ENCODE data around the gene OR10W1.

OR10W1 gene

DNA sequence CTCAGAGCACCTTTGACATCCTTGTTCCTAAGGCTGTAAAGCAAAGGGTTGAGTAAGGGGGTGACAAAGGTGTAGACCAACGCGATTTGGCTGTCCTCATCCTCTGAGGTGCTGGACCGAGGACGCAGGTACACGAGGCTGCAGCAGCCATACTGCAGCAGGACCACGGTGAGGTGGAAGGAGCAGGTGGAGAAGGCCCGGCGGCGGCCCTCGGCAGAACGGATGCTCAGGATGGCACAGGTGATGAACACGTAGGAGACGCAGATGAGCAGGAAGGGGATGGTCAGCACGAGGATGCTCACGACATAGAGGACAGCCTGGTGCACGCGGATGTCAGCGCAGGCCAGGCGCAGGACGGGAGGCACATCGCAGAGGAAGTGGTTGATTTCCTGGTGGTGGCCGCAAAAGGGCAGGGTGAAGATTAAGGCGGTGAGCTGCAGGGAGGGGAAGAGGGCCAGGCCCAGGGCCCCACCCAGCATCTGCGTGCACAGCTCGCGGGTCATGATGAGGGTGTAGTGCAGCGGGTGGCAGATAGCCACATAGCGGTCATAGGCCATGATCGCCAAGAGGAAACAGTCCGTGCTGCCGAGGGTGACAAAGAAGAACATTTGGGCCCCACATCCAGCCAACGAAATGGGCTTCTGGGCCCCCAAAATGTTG lies 40.0 kb downstream of the OR10W1 start:
- Histone ChIP-seq H3K4me1 (ENCODE audit: control insufficient read depth, insufficient read depth, low read length) (no peaks in the 10 kb centered on the region), H3K9me3 (ENCODE audit: control insufficient read depth, low read length) (no peaks in the 10 kb centered on the region), H3K9ac (ENCODE audit: low read length) (no peak overlapping the region), H3K36me3 (ENCODE audit: control insufficient read depth, insufficient read depth, low read length) (no peaks in the 10 kb centered on the region), H3K27me3 (ENCODE audit: control insufficient read depth, insufficient read depth, low read length) (no peaks in the 10 kb centered on the region), H3K4me3 (ENCODE audit: low read length) (no peak overlapping the region)

- no peaks in the 10 kb centered on the region for H3K27me3 ChIP-seq (ENCODE audit: control insufficient read depth, insufficient read depth, low read length)
- no peak overlapping the region for H3K4me3 ChIP-seq (ENCODE audit: low read length)
- H3K9me3 ChIP-seq (ENCODE audit: control insufficient read depth, low read length), result no peaks in the 10 kb centered on the region
- no peaks in the 10 kb centered on the region for H3K4me1 ChIP-seq (ENCODE audit: control insufficient read depth, insufficient read depth, low read length)
- H3K9ac ChIP-seq (ENCODE audit: low read length), result no peak overlapping the region
- H3K36me3 ChIP-seq (ENCODE audit: control insufficient read depth, insufficient read depth, low read length), result no peaks in the 10 kb centered on the region
Observed at GRCh38 chr11:58222721-58223120, 45.3 kb downstream of the OR10W1 start.

Measured in mucosa of stomach (tissue), 1 donor.